Suprapubic skin (tissue), 3 donors: ENCODE results near the gene ABHD2.

Experiments
- CTCF ChIP-seq, 2 donors: fragments of 200-600 bp in 1 of 2; fragments of 450-650 bp in 1 of 2; sonication (generic) in 1 of 2; IDR thresholded peaks; one replicate each; pipeline ENCODE4 v1.5.1; 2016 to 2019; ENCODE audit warnings: antibody characterized with exemption in 2 of 2, mild to moderate bottlenecking in 1 of 2, moderate library complexity in 1 of 2
- POLR2AphosphoS5 ChIP-seq, 3 donors: sonication (generic); formaldehyde crosslinking; IDR thresholded peaks; one replicate each; pipeline ENCODE4 v1.6.1; 2017; ENCODE audit warnings: antibody characterized with exemption in 3 of 3

GRCh38 chr15:89243046-89243690, 154.9 kb downstream of the ABHD2 start:
- no peak for TF ChIP-seq CTCF (IDR thresholded peaks at IDR 0.05)
- no peak for TF ChIP-seq POLR2AphosphoS5 (IDR thresholded peaks at IDR 0.05)
